ENCODE data around the gene IGSF9B. TPM values are rescaled to one million over a fixed set of nuclear protein-coding genes. Genes with fewer than 3 reads are reported as not detected.

IGSF9B gene
- total RNA-seq, 2 donors from 2014 or later: 1.6 to 3.3 TPM

DNA sequence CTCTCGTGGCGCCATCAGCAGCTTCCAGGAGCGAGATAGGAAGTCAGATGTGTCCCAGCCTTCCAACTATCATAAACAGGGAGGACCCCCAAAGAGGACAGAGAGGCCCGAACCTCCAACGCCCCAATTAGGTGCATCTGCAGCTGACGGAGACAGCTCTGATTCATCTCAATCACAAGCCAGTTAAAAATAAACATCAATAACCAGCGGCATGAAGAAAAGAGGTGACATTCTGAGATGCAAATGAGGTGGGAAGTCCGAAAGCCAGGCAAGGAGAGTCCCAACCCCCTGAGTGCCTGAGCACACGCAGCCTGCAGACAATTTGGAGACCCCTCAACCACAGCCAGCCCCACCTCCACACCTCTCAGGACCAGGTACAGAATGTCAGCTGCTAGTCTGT lies 28.1 kb upstream of the IGSF9B start:
- ATAC-seq: no peak
- DNase-seq: no peak
- 73 to 78% methylated on average over 9 of the region's 9 CpGs for WGBS, 2 donors
- H3K4me3 ChIP-seq: no peak overlapping the region
- no peaks in the 10 kb centered on the region for H3K4me1 ChIP-seq
- intact Hi-C loops (cut with DNase I): no loop called here
- no peaks in the 10 kb centered on the region for H3K27me3 ChIP-seq
- no peaks in the 10 kb centered on the region for H3K9me3 ChIP-seq
- H3K27ac ChIP-seq: no peak overlapping the region
- no peak for TF ChIP-seq POLR2A (IDR thresholded peaks at IDR 0.05)
- TF ChIP-seq, protein P1, sequence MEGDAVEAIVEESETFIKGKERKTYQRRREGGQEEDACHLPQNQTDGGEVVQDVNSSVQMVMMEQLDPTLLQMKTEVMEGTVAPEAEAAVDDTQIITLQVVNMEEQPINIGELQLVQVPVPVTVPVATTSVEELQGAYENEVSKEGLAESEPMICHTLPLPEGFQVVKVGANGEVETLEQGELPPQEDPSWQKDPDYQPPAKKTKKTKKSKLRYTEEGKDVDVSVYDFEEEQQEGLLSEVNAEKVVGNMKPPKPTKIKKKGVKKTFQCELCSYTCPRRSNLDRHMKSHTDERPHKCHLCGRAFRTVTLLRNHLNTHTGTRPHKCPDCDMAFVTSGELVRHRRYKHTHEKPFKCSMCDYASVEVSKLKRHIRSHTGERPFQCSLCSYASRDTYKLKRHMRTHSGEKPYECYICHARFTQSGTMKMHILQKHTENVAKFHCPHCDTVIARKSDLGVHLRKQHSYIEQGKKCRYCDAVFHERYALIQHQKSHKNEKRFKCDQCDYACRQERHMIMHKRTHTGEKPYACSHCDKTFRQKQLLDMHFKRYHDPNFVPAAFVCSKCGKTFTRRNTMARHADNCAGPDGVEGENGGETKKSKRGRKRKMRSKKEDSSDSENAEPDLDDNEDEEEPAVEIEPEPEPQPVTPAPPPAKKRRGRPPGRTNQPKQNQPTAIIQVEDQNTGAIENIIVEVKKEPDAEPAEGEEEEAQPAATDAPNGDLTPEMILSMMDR (IDR thresholded peaks at IDR 0.05): no peak
- H3K36me3 ChIP-seq (replicated peaks in 1 of 2; ENCODE audit: insufficient read depth in 1 of 2, low read depth in 2 of 2): no peaks in the 10 kb centered on the region

GRCh38 chr11:133983660-133984316 lies 27.0 kb upstream of the IGSF9B start:
- intact Hi-C loops (cut with DNase I): no loop called here
- TF ChIP-seq, protein P1 (IDR thresholded peaks at IDR 0.05): no peak
- no peak for TF ChIP-seq POLR2A (IDR thresholded peaks at IDR 0.05)
- Histone ChIP-seq H3K9me3 (no peaks in the 10 kb centered on the region), H3K27ac (no peak overlapping the region), H3K36me3 (replicated peaks in 1 of 2; ENCODE audit: insufficient read depth in 1 of 2, low read depth in 2 of 2) (no peaks in the 10 kb centered on the region), H3K27me3 (no peaks in the 10 kb centered on the region), H3K4me1 (no peaks in the 10 kb centered on the region), H3K4me3 (no peak overlapping the region)
- WGBS, 2 donors: 80 to 83% methylated on average over 22 to 28 of the region's 28 CpGs
- DNase-seq (no peak), ATAC-seq (no peak)

DNA sequence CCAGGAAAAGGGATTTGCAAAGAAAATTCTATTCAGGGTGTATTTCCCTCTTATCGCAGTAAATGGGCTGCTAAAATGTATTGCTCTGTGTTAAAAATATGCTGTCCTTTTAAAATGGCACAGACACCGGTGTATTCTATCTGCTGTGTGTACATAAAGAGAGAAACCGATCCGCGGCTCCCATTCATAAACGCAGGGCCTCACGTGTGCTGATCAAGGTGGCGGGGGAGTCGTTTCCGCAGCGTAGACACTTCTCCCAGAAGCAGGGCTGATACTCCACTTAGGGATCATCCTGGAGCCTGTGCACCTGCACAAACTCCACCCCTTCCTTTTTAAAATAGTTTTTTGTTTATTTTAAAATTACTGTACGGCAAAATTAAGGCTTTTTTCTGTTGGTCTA lies 26.1 kb upstream of the IGSF9B start:
- Histone ChIP-seq H3K27me3 (no peaks in the 10 kb centered on the region), H3K27ac (no peak overlapping the region), H3K4me3 (no peak overlapping the region), H3K4me1 (no peaks in the 10 kb centered on the region), H3K9me3 (no peaks in the 10 kb centered on the region), H3K36me3 (replicated peaks in 1 of 2; ENCODE audit: insufficient read depth in 1 of 2, low read depth in 2 of 2) (no peaks in the 10 kb centered on the region)
- ATAC-seq (no peak), DNase-seq (no peak)
- 63 to 75% methylated on average over 12 of the region's 12 CpGs for WGBS, 2 donors
- TF ChIP-seq, protein P1 (IDR thresholded peaks at IDR 0.05): no peak
- TF ChIP-seq POLR2A (IDR thresholded peaks at IDR 0.05): no peak
- intact Hi-C loops (cut with DNase I): no loop called here

DNA sequence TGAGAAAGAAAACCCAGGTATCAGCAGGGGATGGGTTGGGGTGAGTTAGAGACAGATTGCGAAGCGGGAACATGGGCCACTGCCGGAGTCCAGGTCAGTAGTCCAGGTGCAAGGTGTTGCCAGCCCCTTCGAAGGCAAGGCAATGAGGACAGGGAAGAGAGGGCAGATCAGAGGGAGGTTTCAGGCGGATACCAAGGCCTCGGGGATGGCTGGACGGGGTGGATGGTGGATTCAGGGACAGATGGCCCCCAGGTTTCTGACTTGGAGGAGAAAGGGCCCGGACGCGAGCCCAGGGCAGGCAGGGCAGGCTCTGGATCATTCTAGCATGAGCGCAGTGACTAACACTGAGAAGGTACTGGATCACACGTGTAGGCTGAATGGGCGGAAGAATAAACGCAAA lies 25.4 kb upstream of the IGSF9B start:
- intact Hi-C loops (cut with DNase I): no loop called here
- WGBS, 2 donors: 78 to 83% methylated on average over 14 of the region's 14 CpGs

More for the DNA sequence above, 25.4 kb upstream of the IGSF9B start:
- no peak for DNase-seq
- H3K36me3 ChIP-seq (replicated peaks in 1 of 2; ENCODE audit: insufficient read depth in 1 of 2, low read depth in 2 of 2): no peaks in the 10 kb centered on the region
- H3K4me1 ChIP-seq: no peaks in the 10 kb centered on the region
- no peaks in the 10 kb centered on the region for H3K9me3 ChIP-seq
- no peak overlapping the region for H3K4me3 ChIP-seq
- no peak for ATAC-seq
- no peak for TF ChIP-seq POLR2A (IDR thresholded peaks at IDR 0.05)
- TF ChIP-seq, protein P1 (IDR thresholded peaks at IDR 0.05): no peak
- H3K27me3 ChIP-seq: no peaks in the 10 kb centered on the region
- no peak overlapping the region for H3K27ac ChIP-seq

All from body of pancreas (tissue), 4 donors.